ENCODE measurements around the gene AAK1.

- TF ChIP-seq CTCF (conservative IDR thresholded peaks at IDR 0.05; ENCODE audit: low read depth, low read length) (no peak), EZH2 (IDR thresholded peaks at IDR 0.05; ENCODE audit: borderline replicate concordance, low read depth, low read length, poor library complexity, severe bottlenecking) (no peak)
Observed at GRCh38 chr2:69549421-69549820, 94.1 kb downstream of the AAK1 start.

Measured in A673 (cell line).